DMS 273 (cell line): ENCODE data around the gene TMEM139.

Experiments used
- DNase-seq: peaks from one replicate; lab custom pipeline; 2025; ENCODE audit not compliant: unreplicated experiment; lab: John Stamatoyannopoulos, UW

TMEM139 gene

GRCh38 chr7:143321734-143322133 is 37.0 kb downstream of the TMEM139 start:
- DNase-seq = peak; percentile 26

GRCh38 chr7:143322760-143323633 is 38.2 kb downstream of the TMEM139 start:
- peak; percentile 48 for DNase-seq

DNA sequence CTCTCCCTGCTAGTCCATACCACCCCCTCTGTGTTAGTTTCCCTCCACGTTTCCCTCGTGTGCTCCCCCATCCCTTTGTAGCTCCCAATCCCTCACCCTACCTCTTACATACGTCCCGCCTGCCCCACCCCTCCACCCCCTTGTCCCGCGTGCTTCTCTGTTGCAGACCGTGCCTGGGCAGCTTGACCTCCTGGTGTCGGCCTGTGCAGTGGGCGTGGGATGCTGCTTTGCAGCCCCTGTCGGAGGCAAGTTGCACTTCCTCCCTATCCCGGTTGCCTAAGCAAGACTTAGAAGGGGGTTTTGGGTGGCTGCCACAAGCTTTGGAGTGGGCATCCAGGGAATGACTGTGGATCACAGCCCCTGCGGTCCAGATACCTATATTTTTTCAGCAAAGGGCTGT is 38.9 kb downstream of the TMEM139 start:
- DNase-seq = no peak

DNA sequence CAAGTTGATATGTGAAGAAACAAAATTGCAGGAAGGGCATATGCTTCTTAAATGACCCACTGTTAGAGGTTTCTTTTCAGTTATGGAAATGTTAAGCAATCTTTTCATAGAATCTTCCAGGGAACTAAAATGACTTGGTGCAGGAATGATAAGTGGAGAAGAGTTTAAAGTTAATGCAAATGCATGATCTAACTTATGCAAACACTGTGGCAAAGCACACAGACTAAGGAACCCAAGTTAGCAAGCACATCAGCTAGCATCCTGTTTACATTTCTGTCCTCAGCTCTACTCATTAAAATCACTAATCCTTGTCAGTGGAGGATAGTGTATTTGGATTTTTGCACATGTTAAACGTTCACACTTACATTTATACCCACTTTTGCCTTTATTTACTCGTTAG is 40.5 kb downstream of the TMEM139 start:
- no peak for DNase-seq

- DNase-seq = no peak
Measured at GRCh38 chr7:143327903-143328302, 43.1 kb downstream of the TMEM139 start.

- no peak for DNase-seq
Measured at GRCh38 chr7:143329471-143330170, 44.9 kb downstream of the TMEM139 start.

DNA sequence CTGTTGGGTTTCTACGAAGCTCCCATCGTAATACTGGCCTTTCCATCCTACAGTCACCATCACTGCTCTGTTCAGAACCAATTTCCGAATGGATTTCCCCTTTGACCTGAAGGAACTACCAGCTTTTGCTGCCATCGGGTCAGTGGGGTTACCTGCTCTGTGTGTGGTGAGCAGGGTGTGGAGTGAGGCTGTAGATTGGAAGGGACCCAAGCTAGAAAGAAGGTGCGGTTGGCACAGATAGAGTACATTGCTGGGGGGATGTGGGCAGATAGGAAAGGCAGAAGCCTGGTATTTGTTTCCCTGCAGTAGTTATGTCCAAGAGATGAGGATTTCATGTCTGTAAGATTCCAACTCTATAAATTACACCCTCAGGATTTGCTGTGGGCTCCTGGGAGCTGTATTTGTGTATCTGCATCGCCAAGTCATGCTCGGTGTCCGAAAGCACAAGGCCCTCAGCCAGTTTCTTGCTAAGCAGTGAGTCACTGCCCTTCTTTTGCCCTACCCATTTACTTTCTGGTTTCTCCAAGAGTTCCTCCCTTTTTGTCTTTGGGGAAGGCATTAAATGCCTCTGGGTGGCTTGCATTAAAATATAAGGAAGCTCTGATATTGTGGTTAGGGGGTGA is 46.5 kb downstream of the TMEM139 start:
- DNase-seq = no peak

DNA sequence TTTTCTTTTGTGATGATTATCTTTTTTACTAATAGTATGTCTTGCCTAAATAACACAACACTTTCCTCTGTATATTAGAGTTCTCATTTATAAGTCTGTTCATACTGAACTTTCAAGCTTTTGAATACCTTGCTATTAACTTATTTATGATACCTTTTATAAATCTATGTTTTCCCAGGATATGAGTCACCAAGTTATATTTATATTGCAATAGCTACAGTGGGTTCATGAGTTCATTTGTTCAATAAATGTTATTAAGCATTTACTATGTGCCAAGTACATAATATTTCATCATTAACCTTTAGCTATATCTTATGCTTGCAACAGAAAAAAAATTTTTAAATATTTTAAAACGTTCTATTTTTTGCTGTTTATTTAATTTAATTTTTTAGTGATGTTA is 49.5 kb downstream of the TMEM139 start:
- DNase-seq = no peak

GRCh38 chr7:143337216-143337615 is 52.5 kb downstream of the TMEM139 start:
- DNase-seq = no peak
